GM18508 (cell line): ENCODE results near the gene CLCN7.
"Not testable (repeated sequence)": the region's sequence is repeated elsewhere in the genome, so short reads cannot be mapped to it uniquely, and the experiment has no call there.

Source experiments
- ATAC-seq: cut with Tn5 transposase; IDR thresholded peaks from one replicate; pipeline ENCODE4 v1.9.1; 2021; ENCODE audit warnings: moderate number of reproducible peaks; ENCODE audit not compliant: insufficient read depth, unreplicated experiment

The CLCN7 gene

DNA sequence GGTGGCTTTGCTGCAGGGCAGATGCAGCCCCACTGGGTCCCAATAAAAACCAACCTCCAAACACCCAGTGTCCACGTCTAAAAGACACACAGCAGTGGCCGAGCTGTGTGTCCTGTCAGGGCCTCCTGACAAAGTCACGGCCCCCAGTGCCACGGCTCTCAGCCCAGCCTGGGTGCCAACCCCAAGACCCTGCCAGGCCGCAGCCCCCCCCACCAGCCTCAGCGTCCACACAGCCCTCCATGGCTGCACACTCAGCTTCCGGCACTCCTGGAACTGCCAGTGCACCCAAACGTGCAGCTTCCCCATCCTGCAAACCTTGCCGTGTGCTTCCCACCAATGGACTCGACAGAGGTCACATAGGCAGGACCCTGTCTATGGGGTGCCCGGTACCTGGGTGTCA lies 26.9 kb downstream of the CLCN7 start:
- ATAC-seq, result no peak

DNA sequence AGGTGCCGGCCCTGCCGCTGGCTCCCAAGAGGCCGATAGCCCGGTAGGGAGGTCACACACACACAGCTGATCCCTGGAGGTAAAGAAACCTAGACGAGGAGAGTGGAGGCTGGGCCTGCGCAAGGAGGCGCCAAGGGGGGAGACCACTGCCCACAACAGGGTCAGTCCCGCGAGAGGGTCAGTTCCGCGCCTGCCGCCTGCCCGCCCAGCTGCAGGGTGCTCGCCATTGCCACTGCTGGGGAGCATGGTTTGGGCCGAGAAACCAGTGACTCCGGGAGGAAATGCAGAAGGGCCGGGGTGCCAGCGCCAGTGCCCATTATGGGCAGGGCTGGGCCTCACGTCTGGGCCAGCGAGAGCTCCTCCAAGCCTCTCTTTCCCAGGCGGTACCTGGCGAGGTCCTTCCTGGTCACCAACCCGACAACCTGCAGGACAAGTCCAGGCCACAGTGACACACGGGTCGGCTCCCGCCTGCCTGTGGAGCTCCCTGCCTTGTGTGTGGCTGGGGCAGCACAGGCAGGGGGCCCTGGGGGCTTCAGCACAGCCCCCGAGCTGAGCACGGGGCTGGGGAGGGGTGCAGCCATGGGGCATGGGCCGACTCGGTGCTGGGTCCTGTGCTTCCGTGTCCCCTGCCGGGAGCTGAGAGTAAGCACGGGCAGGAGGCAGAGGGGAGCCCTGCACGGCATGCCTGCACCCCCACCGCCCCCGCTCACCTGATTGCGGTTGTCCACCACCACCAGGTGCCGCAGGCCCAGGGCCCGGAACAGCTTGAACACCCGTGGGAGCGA lies 28.3 kb downstream of the CLCN7 start:
- ATAC-seq, result no peak

DNA sequence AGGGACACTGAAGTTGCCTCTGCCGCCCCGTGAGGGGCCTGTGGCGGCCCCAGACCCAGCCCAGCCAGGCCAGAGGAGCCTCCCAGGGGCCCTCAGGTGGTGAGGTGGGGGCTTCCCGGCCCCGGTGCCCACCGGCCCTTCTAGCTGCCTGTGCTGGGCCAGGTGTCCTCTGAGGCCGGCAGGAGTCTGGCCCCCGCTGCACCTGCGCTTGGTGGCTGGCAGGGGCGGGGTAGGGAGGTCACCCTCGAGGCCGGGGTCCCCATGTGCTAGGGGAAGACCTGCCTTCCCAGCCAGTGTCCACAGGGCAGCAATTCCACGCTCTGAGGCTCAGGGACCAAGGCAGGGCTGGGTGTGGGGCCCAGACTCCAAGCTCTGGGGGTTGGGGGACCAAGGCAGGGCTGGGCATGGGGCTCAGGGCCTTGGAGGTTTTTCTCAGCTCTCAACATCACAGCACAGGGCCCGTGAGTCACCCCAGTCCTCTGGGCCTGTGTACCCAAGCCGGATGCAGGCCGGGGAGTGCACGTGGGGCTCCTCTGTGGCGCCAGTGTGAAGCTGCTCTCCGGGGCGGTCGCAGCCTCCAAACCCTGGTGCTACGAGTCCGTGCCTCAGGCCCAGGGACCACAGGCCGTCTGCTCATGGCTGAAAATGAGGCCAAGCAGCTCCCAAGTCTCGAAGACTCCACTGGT lies 29.2 kb downstream of the CLCN7 start:
- no peak for ATAC-seq

DNA sequence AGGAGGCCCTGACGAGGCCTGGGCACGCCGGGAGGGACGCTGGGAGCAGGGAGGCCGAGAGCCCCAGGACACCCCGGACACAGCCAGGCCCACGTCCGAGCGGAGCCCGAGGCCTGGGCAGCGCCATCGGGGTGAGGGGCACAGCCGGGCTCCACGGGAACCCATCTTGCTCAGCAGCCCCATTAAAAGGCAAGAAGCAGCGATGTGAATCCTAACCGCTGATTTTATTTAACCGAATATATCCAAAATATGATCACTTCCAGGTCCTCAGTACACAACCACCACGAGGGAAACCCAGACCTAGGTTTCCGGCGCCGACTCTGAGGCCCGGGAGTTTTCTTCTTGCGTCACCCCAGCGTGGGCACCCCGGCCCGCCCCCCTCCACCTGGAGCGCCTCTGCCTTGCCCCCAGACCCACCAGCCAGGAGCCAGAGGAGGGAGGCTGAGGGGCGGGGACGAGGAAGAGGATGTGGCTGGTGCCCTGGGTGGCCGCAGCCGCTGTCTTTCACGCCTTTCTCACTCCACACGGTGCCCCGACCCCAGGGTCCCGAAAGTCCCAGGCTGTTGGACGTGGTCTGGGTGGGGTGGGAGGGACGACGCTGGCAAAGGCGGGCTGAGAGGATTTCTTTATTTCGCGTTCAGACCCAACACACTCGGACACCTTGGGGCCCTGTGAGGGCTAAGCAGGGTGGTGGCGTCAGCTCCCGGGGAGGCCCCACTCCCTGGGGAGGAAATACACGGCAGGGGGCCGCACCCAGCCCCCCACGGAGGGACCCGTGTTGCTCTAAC lies 29.9 kb downstream of the CLCN7 start:
- ATAC-seq, result no peak

DNA sequence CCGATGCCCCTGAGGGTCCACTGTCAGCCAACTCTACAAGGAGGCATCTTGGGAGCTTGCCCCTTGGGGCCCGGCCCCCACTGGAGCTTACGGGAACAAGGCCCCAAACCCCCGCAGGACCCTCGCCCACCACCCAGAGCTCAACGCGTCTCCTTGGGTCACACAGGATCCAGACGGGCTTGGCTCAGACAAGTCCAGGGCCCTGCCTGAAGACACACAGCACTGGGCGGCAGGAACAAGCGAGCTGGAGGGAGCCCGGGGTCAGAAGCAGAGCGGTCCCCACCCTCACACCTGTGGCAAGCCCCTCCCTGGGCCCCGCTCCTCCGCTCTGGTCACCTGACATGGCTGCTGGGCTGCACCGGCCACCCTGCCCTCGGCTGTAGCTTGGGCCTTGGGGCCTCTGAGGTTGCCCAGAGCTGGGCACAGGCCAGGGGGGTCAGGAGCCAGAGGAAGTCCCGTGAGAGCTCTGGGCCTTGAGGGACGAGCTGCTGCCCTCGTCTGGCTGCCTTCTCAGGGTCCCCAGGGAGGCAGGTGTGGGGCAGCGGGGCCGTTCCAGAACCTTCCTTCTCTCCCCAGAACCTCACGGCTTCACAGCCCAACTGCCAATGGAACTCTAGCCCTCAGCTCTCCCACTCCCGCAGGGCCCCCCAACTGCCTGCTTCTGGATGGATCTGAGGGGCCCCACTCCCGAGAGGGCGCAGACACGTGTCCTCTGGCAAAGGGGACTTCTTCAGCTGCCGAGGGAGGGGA lies 30.7 kb downstream of the CLCN7 start, which contains the start of gene CCDC154:
CCDC154 (minus strand) TSS at position 577 of the 750 bp plus-strand sequence; CDS start at position 343, 234 bp downstream.
- ATAC-seq, result no peak

DNA sequence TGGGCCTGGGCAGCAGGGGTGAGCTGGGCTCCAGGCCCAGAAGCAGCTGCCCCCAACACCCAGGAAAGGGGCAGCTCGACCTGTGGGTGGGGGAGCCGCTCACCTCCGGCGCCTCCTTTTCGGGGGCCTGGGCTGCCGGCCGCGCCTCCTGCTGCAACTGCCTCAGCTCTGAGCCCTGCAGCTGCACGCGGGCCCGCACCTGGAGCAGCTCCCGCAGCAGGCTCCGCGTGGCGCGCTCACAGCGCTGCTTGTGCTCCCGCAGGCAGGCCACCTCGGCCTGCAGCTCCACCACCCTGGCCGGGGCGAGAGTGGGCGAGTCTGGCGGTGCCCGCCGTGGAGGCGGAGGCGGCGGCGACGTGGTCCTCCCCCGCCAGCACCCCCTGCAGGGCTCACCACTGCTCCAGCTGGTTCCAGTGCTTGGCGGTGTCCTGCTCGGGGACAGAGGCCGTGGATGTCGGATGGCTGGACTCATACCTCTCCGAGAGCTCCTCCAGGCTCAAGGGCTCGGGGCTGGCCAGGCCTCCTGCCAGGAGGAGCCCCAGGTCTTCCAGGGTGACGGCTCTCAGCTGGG lies 31.3 kb downstream of the CLCN7 start:
- no peak for ATAC-seq

DNA sequence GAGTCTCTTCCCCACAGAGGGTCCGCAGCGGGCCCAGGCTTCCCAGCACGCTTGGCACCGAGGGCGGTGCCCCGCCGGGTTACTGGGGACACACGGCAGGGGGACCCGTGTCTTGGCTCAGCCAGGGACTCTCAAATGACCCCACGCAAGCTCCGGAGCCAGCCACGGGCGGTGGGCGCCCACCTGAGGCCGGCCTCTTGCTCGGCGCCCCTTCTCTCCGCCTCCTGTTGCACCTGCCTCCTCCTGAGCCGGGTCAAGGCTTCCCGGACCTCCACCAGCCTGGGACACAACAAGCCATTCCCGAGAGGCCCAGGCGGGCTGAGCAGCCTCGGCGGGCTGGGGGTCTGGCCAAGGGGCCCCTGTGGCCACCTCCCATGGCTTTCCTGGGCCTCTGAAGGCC lies 32.1 kb downstream of the CLCN7 start:
- ATAC-seq, result no peak

DNA sequence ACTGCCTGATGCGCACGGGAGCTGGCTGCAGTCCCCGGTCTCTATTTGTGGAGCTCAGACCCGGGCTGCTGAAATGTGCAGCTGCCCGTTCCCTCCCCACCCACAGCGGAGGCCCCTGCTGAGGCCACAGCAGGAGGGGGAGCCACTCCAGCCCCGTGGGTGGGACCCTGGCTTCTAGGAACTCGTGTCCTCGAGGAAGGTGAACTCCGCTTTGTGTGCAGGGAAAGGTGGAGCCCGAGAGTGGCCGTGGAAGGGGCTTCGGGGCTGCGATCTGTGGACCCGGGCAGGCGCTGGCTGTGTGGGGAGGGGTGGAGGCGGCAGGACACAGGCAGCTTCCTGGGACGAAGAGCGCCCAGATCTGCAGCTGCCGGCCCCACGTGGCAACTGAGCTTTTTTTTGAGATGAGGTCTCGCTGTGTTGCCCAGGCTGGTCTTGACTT lies 33.4 kb downstream of the CLCN7 start:
- ATAC-seq, result no peak

DNA sequence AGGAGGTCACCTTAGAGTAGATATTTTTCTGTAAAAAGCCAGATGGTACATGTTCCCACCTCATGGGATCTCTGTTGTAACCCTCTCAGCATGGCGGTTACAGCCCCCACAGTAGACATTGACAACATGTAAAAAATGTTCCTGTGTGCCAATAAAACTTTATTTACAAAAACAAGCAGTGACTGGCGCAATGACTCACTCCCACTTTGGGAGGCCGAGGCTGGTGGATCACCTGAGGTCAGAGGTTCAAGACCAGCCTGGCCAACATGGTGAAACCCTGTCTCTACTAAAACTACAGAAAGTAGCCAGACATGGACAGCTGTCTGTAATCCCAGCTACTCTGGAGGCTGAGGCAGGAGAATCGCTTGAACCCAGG lies 35.1 kb downstream of the CLCN7 start:
- ATAC-seq, result not testable (repeated sequence)

DNA sequence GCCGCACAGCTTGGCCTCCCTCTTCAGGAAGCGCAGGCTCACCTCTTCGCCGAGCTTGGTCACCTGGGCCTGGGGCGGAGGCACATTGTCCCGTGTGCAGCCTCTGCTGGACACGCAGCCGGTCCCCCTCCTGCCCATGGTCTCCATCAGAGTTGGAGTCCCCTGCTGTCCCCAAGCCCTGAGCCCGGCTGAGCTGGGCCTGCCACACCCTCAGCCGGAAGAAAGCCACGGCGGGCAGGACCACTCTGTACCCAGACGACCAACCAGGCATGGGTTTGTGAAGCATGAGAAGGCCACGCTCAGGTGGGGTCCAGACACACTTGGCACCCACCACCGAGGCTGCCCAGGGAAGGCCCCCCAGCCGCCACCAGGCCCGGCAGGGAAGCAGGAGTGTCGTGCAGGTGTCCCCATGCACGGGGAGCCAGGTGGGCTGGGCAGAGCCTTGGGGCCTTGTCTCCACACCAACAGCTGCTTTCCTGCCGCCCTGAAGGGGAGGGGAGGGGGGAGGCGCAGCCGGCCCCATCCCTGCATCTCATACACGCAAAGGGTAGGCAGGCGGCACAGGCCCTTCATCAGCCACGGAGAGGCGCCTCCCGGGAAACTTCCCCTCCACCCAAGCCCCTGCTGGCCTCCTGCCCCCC lies 35.6 kb downstream of the CLCN7 start:
- ATAC-seq, result no peak

DNA sequence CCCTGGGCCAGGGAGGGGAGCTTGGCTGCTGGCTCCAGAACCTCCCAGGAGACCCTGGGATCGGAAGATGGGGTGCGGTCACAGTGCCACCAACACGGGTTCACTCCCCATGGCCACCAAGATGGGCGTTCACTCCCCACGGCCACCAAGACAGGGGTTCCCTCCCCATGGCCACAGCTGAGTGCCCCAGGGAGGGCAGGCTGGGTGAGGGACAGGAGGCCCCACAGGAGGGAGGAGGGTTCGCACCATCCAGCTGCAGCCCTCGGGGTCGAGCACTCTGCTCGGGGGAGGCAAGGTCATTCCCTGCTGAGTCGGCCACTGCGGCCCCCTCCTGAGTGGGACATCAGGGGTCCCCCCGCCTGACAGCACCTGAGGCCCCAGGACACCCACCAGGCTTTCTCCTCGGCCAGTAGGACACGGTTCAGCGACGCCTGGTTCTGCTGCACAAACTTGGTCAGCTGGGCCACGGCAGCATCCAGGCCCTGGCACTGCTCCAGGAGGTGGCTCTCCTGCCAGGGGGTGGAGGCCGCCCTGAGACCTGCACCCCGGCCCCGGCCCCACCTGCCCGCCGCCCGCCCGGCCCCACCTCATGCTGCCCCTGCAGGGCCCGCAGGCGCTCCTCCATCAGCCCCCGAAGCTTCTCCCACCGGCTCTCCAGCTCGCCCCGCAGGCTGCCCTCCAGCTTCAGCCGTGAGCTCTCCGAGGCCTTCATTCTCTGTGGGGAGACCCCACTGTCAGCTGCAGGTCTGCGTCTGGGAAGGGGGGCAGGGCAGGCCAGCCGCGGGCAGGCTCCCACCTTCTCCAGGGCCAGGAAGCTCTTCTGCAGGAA lies 36.4 kb downstream of the CLCN7 start:
- ATAC-seq, result no peak

DNA sequence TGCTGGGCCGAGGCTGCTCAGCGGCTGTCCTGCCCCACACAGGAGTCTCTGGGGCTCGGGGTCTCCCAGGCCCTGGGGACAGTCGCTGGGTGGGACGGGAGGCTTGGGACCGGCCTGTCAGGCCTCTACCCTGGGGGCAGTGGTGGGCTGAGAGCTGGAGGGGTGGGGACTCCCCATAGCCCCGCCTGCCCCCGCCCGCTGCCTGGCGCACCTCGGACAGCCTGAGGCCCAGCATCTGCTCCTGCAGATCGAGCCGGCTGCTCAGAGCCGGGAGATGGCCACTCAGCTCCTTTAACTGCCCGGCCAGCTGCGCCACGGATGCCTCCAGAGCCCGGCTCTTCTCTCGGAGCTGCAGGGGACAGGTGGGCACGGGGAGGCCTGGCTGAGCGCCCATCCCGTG lies 37.2 kb downstream of the CLCN7 start:
- ATAC-seq, result no peak

DNA sequence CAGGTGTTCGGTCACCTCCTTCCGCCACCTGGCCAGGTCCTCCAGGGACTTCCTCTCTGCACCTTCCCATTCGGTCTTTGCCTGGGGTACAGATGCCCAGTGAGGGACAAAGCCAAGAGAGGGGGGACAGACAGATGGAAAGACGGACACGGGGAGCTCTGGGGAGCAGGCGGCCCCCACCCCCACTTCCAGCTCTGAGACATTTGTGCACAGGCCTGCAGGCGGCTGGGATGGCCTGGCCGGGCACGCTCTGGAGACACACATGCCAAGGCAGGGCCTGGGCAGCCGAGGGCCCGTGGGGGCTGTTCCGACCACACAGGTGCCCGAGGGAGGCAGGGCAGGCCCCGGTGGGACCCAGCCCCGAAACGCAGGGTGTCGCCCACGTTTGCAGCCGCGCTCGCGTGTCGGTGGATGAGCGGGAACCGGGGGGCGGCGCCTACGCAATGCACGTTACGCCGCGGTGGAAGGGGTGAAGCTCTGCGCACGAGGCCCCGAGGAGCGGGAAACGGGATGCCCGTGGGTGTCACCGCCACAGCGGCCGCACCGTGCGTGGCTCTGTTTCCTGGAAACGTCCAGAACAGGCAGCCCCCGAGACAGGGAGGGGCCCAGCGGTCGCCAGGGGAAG lies 38.0 kb downstream of the CLCN7 start:
- ATAC-seq, result no peak

DNA sequence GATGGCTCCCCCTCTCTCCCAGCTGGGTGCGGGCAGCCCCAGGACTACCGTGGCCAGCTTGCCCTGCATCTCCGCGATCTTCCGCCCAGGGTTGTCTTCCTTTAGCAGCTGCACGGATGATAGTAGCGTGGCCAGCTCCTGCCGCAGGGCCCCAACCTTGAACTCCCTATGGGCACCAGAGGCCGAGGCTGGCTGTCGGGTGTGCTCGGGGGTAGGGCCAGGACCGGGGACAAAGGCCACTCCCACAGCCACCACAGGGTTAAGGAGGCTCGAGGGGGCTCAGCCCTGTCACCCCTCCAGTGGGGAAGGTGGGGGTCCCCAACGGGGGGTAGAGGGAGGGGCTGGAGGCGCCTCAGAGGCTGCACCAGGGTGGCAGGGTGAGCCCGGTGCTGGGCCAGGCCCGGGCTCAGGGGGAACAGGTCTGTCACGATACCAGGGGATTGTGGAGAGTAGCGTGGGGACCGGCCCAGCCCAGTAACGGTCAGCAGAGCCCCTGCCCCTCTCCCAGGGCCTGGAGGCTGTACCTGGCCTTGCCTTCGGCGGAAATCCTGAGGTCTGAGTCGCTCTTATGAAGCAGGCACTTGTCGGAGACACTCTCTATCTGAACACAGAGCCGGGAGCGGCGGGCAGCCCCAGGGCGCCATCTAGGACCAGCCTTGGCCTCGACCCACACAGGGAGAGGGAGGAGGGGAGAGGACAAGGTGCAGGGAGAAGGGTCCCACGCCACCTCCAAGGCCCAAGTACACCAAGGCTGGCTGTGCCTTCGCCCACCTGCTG lies 38.7 kb downstream of the CLCN7 start:
- ATAC-seq, result no peak

DNA sequence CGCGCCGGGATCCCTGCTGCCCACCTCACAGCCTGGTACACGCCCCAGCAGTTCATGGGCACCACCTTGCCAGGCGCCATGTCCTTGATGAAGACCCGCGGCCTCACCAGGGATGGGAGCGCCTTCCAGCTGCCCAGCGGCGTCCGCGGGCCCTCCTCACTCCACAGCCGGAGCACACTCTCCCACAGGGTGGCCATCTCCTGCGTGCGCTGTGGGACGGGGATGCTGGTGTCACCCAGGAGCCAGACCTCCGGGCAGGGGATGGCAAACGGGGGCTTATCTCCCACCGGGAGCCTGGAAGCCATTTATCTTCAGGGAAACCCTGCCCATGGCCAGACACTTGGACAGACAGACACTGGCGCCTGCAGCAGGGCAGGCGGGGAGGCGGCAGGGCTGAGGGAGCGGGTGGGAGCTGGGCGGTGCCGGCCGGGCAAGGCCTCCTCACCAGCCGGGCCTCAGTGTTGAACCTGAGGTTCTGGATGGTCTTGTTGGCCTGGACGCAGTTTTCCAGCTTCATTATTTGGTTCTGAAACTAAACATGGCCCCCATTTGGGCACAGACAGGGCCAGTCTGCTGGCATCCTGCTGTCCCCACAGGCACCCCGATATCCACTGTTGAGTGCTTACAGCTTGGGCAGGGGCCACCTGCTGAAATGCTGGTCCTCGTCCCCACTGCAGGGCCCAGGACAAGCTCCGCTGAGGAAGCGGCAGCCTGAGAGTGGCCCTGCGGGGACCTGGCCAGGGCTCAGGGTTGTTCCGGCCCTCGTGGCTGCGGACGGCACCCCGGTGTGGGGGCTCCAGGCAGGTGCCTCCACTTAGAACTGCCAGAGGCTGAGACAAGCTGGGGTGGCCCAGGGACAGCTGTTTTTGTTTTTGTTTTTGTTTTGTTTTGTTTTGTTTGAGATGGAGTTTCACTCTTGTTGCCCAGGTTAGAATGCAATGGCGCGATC lies 39.9 kb downstream of the CLCN7 start:
- ATAC-seq, result no peak

DNA sequence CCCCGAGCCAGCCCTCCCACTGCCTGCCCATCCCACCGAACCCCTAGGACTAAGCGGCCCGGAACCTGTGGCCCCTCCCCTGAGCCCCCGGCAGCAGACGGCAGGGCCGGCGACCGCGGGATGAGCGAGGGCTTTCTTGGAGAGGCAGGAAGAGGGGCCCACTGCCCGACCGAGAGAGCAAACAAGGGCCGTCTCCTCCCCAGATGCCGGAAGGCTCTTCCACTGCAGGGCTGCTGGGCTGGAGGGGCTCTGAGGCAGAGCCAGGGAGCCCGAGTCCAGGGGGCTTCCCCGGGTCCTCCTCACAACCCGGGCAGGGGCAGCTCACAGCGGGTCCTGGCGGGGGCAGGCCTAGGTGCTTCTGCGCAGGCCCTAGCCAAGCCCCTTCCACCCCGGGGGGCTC lies 41.1 kb downstream of the CLCN7 start:
- ATAC-seq, result no peak

DNA sequence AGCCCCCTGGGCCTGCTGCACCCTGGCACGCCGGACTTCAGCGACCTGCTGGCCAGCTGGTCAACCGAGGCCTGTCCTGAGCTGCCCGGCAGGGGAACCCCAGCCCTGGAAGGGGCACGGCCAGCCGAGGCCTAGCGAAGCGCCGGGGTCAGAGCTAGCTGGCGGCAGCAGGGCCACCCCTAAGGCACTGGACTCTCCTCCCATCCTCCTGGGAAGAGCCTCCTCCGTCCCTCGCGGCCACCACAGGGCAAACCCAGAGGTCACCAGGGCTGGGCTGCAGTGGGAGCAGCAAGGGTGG lies 41.6 kb downstream of the CLCN7 start:
- ATAC-seq, result no peak
